ENCODE data around the gene NCL. TPM values are rescaled to one million over a fixed set of nuclear protein-coding genes. Genes with fewer than 3 reads are reported as not detected.

NCL gene
- total RNA-seq, 1 experiment from 2014 or later, result 1,328 TPM

- no peaks in the 10 kb centered on the region for H3K27me3 ChIP-seq (replicated peaks; ENCODE audit: insufficient read depth, low read depth, low read length, poor library complexity)
- no TSS peak for BruUV-seq (replicated peaks)
- peak overlapping the region; percentile 22 for H3K4me3 ChIP-seq (ENCODE audit: low read depth, low read length, poor library complexity, severe bottlenecking)
- CTCF ChIA-PET, result interaction anchor here (0.6 to 1.0 kb wide), 6 partner anchors 10 to 315 kb away, joined by 3 to 11 read pairs (median 6); partner anchors contain the start of gene NCL
- TF ChIP-seq CTCF (conservative IDR thresholded peaks at IDR 0.05; ENCODE audit: low read depth, low read length) (peak; percentile 93), EZH2 (IDR thresholded peaks at IDR 0.05; ENCODE audit: borderline replicate concordance, low read depth, low read length, poor library complexity, severe bottlenecking) (no peak)
- DNase-seq (ENCODE audit: low spot score), result peak; percentile 71
- intact Hi-C loops (cut with micrococcal nuclease; ENCODE audit: unreplicated experiment), result loop anchor here (1.0 kb wide), 1 partner anchor 75 kb away; no protein-coding TSS in a partner anchor
- POLR2A ChIA-PET (ENCODE audit: low non-redundant PET), result no interaction called here
- no peaks in the 10 kb centered on the region for H3K9me3 ChIP-seq (ENCODE audit: low read depth, low read length, poor library complexity, severe bottlenecking)
- H3K36me3 ChIP-seq (ENCODE audit: insufficient read depth, low read length, poor library complexity, severe bottlenecking), result no peaks in the 10 kb centered on the region
- no peaks in the 10 kb centered on the region for H3K4me1 ChIP-seq (ENCODE audit: insufficient read depth, low read length, poor library complexity, severe bottlenecking)
- H3K27ac ChIP-seq (ENCODE audit: low read depth, low read length, poor library complexity, severe bottlenecking), result peak overlapping the region; percentile 50
Measured at GRCh38 chr2:231482806-231483391, 18.6 kb upstream of the NCL start.

- H3K36me3 ChIP-seq (ENCODE audit: insufficient read depth, low read length, poor library complexity, severe bottlenecking), result no peaks in the 10 kb centered on the region
- no peak overlapping the region for H3K4me3 ChIP-seq (ENCODE audit: low read depth, low read length, poor library complexity, severe bottlenecking)
- TF ChIP-seq EZH2 (IDR thresholded peaks at IDR 0.05; ENCODE audit: borderline replicate concordance, low read depth, low read length, poor library complexity, severe bottlenecking) (no peak), CTCF (conservative IDR thresholded peaks at IDR 0.05; ENCODE audit: low read depth, low read length) (no peak)
- H3K27me3 ChIP-seq (replicated peaks; ENCODE audit: insufficient read depth, low read depth, low read length, poor library complexity), result no peaks in the 10 kb centered on the region
- no peak for DNase-seq (ENCODE audit: low spot score)
- intact Hi-C loops (cut with micrococcal nuclease; ENCODE audit: unreplicated experiment), result no loop called here
- no peaks in the 10 kb centered on the region for H3K9me3 ChIP-seq (ENCODE audit: low read depth, low read length, poor library complexity, severe bottlenecking)
- ChIA-PET POLR2A (ENCODE audit: low non-redundant PET) (interaction anchor here (0.6 kb wide), 1 partner anchor 30 kb away, joined by 17 read pairs; no protein-coding TSS in a partner anchor), CTCF (no interaction called here)
- H3K4me1 ChIP-seq (ENCODE audit: insufficient read depth, low read length, poor library complexity, severe bottlenecking), result no peaks in the 10 kb centered on the region
- BruUV-seq (replicated peaks), result no TSS peak
- H3K27ac ChIP-seq (ENCODE audit: low read depth, low read length, poor library complexity, severe bottlenecking), result no peak overlapping the region
Measured at GRCh38 chr2:231480781-231481180, 16.5 kb upstream of the NCL start.

GRCh38 chr2:231479455-231479854, 15.2 kb upstream of the NCL start:
- intact Hi-C loops (cut with micrococcal nuclease; ENCODE audit: unreplicated experiment), result no loop called here
- Histone ChIP-seq H3K36me3 (ENCODE audit: insufficient read depth, low read length, poor library complexity, severe bottlenecking) (no peaks in the 10 kb centered on the region), H3K4me1 (ENCODE audit: insufficient read depth, low read length, poor library complexity, severe bottlenecking) (no peaks in the 10 kb centered on the region), H3K27me3 (replicated peaks; ENCODE audit: insufficient read depth, low read depth, low read length, poor library complexity) (no peaks in the 10 kb centered on the region), H3K4me3 (ENCODE audit: low read depth, low read length, poor library complexity, severe bottlenecking) (no peak overlapping the region), H3K27ac (ENCODE audit: low read depth, low read length, poor library complexity, severe bottlenecking) (no peak overlapping the region), H3K9me3 (ENCODE audit: low read depth, low read length, poor library complexity, severe bottlenecking) (no peaks in the 10 kb centered on the region)
- no peak for DNase-seq (ENCODE audit: low spot score)
- TF ChIP-seq EZH2 (IDR thresholded peaks at IDR 0.05; ENCODE audit: borderline replicate concordance, low read depth, low read length, poor library complexity, severe bottlenecking), result no peak
- TF ChIP-seq CTCF (conservative IDR thresholded peaks at IDR 0.05; ENCODE audit: low read depth, low read length), result no peak
- ChIA-PET POLR2A (ENCODE audit: low non-redundant PET) (interaction anchor here (0.6 kb wide), 1 partner anchor 145 kb away, joined by 3 read pairs; no protein-coding TSS in a partner anchor), CTCF (no interaction called here)
- BruUV-seq (replicated peaks), result no TSS peak

Data from A673 (cell line).